ENCODE results near the gene CFDP1.

DNA sequence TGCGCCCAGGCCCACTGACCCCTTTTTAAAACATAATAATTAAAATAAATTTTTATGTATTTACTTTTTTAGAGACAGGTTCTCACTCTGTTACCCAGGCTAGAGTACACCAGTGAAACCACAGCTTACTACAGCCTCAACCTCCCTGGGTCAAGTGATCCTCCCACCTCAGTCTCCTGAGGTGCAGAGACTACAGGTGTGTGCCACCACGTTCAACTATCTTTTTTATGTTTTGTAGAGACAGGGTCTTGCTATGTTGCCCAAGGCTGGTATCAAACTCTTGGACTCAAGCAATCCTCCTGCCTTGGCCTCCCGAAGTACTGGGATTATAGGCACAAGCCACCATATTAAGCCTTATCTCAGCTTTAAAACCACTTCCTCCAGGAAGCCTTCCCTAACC is 125.8 kb downstream of the CFDP1 start:
- TF ChIP-seq, protein P1, sequence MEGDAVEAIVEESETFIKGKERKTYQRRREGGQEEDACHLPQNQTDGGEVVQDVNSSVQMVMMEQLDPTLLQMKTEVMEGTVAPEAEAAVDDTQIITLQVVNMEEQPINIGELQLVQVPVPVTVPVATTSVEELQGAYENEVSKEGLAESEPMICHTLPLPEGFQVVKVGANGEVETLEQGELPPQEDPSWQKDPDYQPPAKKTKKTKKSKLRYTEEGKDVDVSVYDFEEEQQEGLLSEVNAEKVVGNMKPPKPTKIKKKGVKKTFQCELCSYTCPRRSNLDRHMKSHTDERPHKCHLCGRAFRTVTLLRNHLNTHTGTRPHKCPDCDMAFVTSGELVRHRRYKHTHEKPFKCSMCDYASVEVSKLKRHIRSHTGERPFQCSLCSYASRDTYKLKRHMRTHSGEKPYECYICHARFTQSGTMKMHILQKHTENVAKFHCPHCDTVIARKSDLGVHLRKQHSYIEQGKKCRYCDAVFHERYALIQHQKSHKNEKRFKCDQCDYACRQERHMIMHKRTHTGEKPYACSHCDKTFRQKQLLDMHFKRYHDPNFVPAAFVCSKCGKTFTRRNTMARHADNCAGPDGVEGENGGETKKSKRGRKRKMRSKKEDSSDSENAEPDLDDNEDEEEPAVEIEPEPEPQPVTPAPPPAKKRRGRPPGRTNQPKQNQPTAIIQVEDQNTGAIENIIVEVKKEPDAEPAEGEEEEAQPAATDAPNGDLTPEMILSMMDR (optimal IDR thresholded peaks at IDR 0.05 in 1 of 3, IDR thresholded peaks at IDR 0.05 in 1 of 3, conservative IDR thresholded peaks at IDR 0.05 in 1 of 3; ENCODE audit: extremely low read depth in 1 of 3, insufficient read depth in 2 of 3, low read length in 3 of 3) = no peak
- no peak for TF ChIP-seq EZH2 (IDR thresholded peaks at IDR 0.05; ENCODE audit: low read length)

Measured in keratinocyte (primary cell).